NOMO-1 (cell line): ENCODE results near the gene RASSF8.

Source experiments
- DNase-seq, 2 experiments: peaks; one replicate each; lab custom pipeline; 2025; ENCODE audit not compliant: unreplicated experiment in 2 of 2; lab: John Stamatoyannopoulos, UW

Gene RASSF8

GRCh38 chr12:25958428-25959070 is at the start of gene RASSF8:
TSS of gene RASSF8 (plus strand) at chr12:25958682. CDS start at chr12:26055344, 96,662 bp downstream.
- DNase-seq, result peak; percentile 49 to 59

- no peak for DNase-seq
Observed at GRCh38 chr12:25914551-25914950, 43.9 kb upstream of the RASSF8 start.

GRCh38 chr12:25924491-25925001 is 33.9 kb upstream of the RASSF8 start:
- DNase-seq, result peak in 1 of 2 experiments; percentile 18

- no peak for DNase-seq
Observed at GRCh38 chr12:25925064-25925463, 33.4 kb upstream of the RASSF8 start.

- DNase-seq, result no peak
Observed at GRCh38 chr12:25926536-25926935, 31.9 kb upstream of the RASSF8 start.

GRCh38 chr12:25929142-25929541 is 29.3 kb upstream of the RASSF8 start:
- DNase-seq, result no peak

- DNase-seq, result no peak
Observed at GRCh38 chr12:25932971-25933370, 25.5 kb upstream of the RASSF8 start.

GRCh38 chr12:25934456-25934855 is 24.0 kb upstream of the RASSF8 start:
- no peak for DNase-seq

GRCh38 chr12:25935355-25936144 is 22.9 kb upstream of the RASSF8 start:
- DNase-seq, result no peak

GRCh38 chr12:25937096-25937495 is 21.4 kb upstream of the RASSF8 start:
- no peak for DNase-seq

- no peak for DNase-seq
Observed at GRCh38 chr12:25938581-25938980, 19.9 kb upstream of the RASSF8 start.

- DNase-seq, result no peak
Observed at GRCh38 chr12:25939606-25940005, 18.9 kb upstream of the RASSF8 start.

GRCh38 chr12:25940886-25941285 is 17.6 kb upstream of the RASSF8 start:
- peak in 1 of 2 experiments; percentile 29 for DNase-seq

GRCh38 chr12:25942709-25943108 is 15.8 kb upstream of the RASSF8 start:
- DNase-seq, result no peak

- DNase-seq, result no peak
Observed at GRCh38 chr12:25943940-25944339, 14.5 kb upstream of the RASSF8 start.

GRCh38 chr12:25949343-25949742 is 9.1 kb upstream of the RASSF8 start:
- DNase-seq, result no peak

GRCh38 chr12:25950329-25951115 is 8.0 kb upstream of the RASSF8 start:
- no peak for DNase-seq

- no peak for DNase-seq
Observed at GRCh38 chr12:25957793-25958427, 572 bp upstream of the RASSF8 start.

GRCh38 chr12:25959071-25959961 is 834 bp downstream of the RASSF8 start:
- DNase-seq, result peak; percentile 7 to 21

GRCh38 chr12:25960143-25960542 is 1.7 kb downstream of the RASSF8 start:
- peak; percentile 54 to 74 for DNase-seq
